Measurements from ENCODE around the gene STK38L. TPM values are rescaled to one million over a fixed set of nuclear protein-coding genes. Genes with fewer than 3 reads are reported as not detected.

Gene STK38L
- total RNA-seq, 4 donors from 2014 or later, result 26.9 to 69.3 (median 49.9) TPM

- Histone ChIP-seq H3K36me3 (no peaks in the 10 kb centered on the region), H3K4me1 (no peaks in the 10 kb centered on the region), H3K4me3 (no peak overlapping the region), H3K27me3 (no peaks in the 10 kb centered on the region), H3K9me3 (no peaks in the 10 kb centered on the region), H3K27ac (no peak overlapping the region)
- DNase-seq, result no peak
- TF ChIP-seq CTCF (IDR thresholded peaks at IDR 0.05) (no peak), POLR2A (IDR thresholded peaks at IDR 0.05) (no peak)
- intact Hi-C loops (cut with DNase I; ENCODE audit: low total_unique reads), result no loop called here
Measured at GRCh38 chr12:27344246-27344645, 100.2 kb downstream of the STK38L start.

- Histone ChIP-seq H3K27ac (no peak overlapping the region), H3K9me3 (no peaks in the 10 kb centered on the region), H3K27me3 (no peaks in the 10 kb centered on the region), H3K4me1 (no peaks in the 10 kb centered on the region), H3K4me3 (no peak overlapping the region), H3K36me3 (no peaks in the 10 kb centered on the region)
- TF ChIP-seq CTCF (IDR thresholded peaks at IDR 0.05) (no peak), POLR2A (IDR thresholded peaks at IDR 0.05) (no peak)
- intact Hi-C loops (cut with DNase I; ENCODE audit: low total_unique reads), result no loop called here
- DNase-seq, result no peak
Measured at GRCh38 chr12:27344760-27345159, 100.7 kb downstream of the STK38L start.

GRCh38 chr12:27345376-27345775, 101.3 kb downstream of the STK38L start:
- H3K4me3 ChIP-seq, result no peak overlapping the region
- H3K4me1 ChIP-seq, result no peaks in the 10 kb centered on the region
- H3K36me3 ChIP-seq, result no peaks in the 10 kb centered on the region
- intact Hi-C loops (cut with DNase I; ENCODE audit: low total_unique reads), result no loop called here
- DNase-seq, result no peak
- no peak for TF ChIP-seq POLR2A (IDR thresholded peaks at IDR 0.05)
- TF ChIP-seq CTCF (IDR thresholded peaks at IDR 0.05), result no peak
- no peaks in the 10 kb centered on the region for H3K9me3 ChIP-seq
- H3K27me3 ChIP-seq, result no peaks in the 10 kb centered on the region
- no peak overlapping the region for H3K27ac ChIP-seq

GRCh38 chr12:27347779-27348178, 103.7 kb downstream of the STK38L start:
- Histone ChIP-seq H3K4me1 (no peaks in the 10 kb centered on the region), H3K4me3 (no peak overlapping the region), H3K27ac (no peak overlapping the region), H3K9me3 (no peaks in the 10 kb centered on the region), H3K27me3 (no peaks in the 10 kb centered on the region), H3K36me3 (no peaks in the 10 kb centered on the region)
- TF ChIP-seq CTCF (IDR thresholded peaks at IDR 0.05), result no peak
- TF ChIP-seq POLR2A (IDR thresholded peaks at IDR 0.05), result no peak
- DNase-seq, result no peak
- intact Hi-C loops (cut with DNase I; ENCODE audit: low total_unique reads), result no loop called here

- no peaks in the 10 kb centered on the region for H3K27me3 ChIP-seq
- TF ChIP-seq CTCF (IDR thresholded peaks at IDR 0.05) (no peak), POLR2A (IDR thresholded peaks at IDR 0.05) (no peak)
- intact Hi-C loops (cut with DNase I; ENCODE audit: low total_unique reads), result no loop called here
- no peaks in the 10 kb centered on the region for H3K4me1 ChIP-seq
- DNase-seq, result no peak
- no peaks in the 10 kb centered on the region for H3K36me3 ChIP-seq
- H3K9me3 ChIP-seq, result no peaks in the 10 kb centered on the region
- H3K4me3 ChIP-seq, result no peak overlapping the region
- H3K27ac ChIP-seq, result no peak overlapping the region
Measured at GRCh38 chr12:27351476-27351875, 107.4 kb downstream of the STK38L start.
